H9 (cell line): ENCODE measurements around the gene TIAM1. TPM values are rescaled to one million over a fixed set of nuclear protein-coding genes. Genes with fewer than 3 reads are reported as not detected.

ENCODE experiments used
- DNase-seq: peaks from one replicate; pipeline ENCODE4 v3.0.0-alpha.2; 2017
- H2AFZ ChIP-seq: one replicate; pipeline ENCODE4 v1.6.1; 2013; ENCODE audit warnings: mild to moderate bottlenecking, low read length, control low read depth, moderate library complexity
- H2AK5ac ChIP-seq: 2 replicates; pipeline ENCODE4 v1.6.1; 2013; ENCODE audit warnings: low read length, control low read depth, mixed read lengths; ENCODE audit not compliant: insufficient read length
- H2BK120ac ChIP-seq: one replicate; pipeline ENCODE4 v1.6.1; 2013; ENCODE audit warnings: low read depth, mild to moderate bottlenecking, low read length, control low read depth, inconsistent platforms; ENCODE audit not compliant: poor library complexity, severe bottlenecking
- H2BK12ac ChIP-seq: 2 replicates; pipeline ENCODE4 v1.6.1; 2013; ENCODE audit warnings: low read length, control low read depth, mixed read lengths, low read depth; ENCODE audit not compliant: insufficient read length
- H2BK15ac ChIP-seq: 2 replicates; pipeline ENCODE4 v1.6.1; 2013; ENCODE audit warnings: low read depth, low read length, control low read depth
- H2BK20ac ChIP-seq: one replicate; pipeline ENCODE4 v1.6.1; 2013; ENCODE audit warnings: low read depth, mild to moderate bottlenecking, low read length, control low read depth, inconsistent platforms; ENCODE audit not compliant: poor library complexity, severe bottlenecking
- H2BK5ac ChIP-seq: 2 replicates; pipeline ENCODE4 v1.6.1; 2013; ENCODE audit warnings: low read length, control low read depth, mixed read lengths; ENCODE audit not compliant: insufficient read length
- H3K14ac ChIP-seq: 2 replicates; pipeline ENCODE4 v1.6.1; 2013; ENCODE audit warnings: low read length, control low read depth; ENCODE audit not compliant: insufficient read depth
- H3K18ac ChIP-seq: 2 replicates; pipeline ENCODE4 v1.6.1; 2013; ENCODE audit warnings: low read depth, mild to moderate bottlenecking, mixed read lengths, low read length, control low read depth; ENCODE audit not compliant: insufficient read length
- H3K23ac ChIP-seq: 2 replicates; pipeline ENCODE4 v1.6.1; 2013; ENCODE audit warnings: low read length, control low read depth, mixed read lengths, low read depth; ENCODE audit not compliant: insufficient read length
- H3K23me2 ChIP-seq: 2 replicates; pipeline ENCODE4 v1.6.1; 2013; ENCODE audit warnings: low read depth, mild to moderate bottlenecking, mixed read lengths, low read length, control low read depth; ENCODE audit not compliant: insufficient read length, poor library complexity, severe bottlenecking
- H3K27ac ChIP-seq: 2 replicates; pipeline ENCODE4 v1.5.1; 2013; ENCODE audit warnings: low read length, control low read depth, mixed read lengths, low read depth; ENCODE audit not compliant: insufficient read length
- H3K27me3 ChIP-seq: 2 replicates; pipeline ENCODE4 v1.6.1; 2013; ENCODE audit warnings: low read length, control low read depth, inconsistent platforms; ENCODE audit not compliant: insufficient read depth
- H3K4ac ChIP-seq: 2 replicates; pipeline ENCODE4 v1.6.1; 2013; ENCODE audit warnings: low read depth, mild to moderate bottlenecking, control low read depth, inconsistent platforms, low read length, moderate library complexity
- H3K4me1 ChIP-seq: 2 replicates; pipeline ENCODE4 v1.6.1; 2013; ENCODE audit warnings: low read length, control low read depth, inconsistent platforms; ENCODE audit not compliant: insufficient read depth
- H3K4me2 ChIP-seq: 2 replicates; pipeline ENCODE4 v1.6.1; 2013; ENCODE audit warnings: low read length, control low read depth, mixed read lengths; ENCODE audit not compliant: insufficient read length, insufficient read depth
- H3K56ac ChIP-seq: 2 replicates; pipeline ENCODE4 v1.6.1; 2013; ENCODE audit warnings: low read depth, mild to moderate bottlenecking, mixed read lengths, low read length, control low read depth; ENCODE audit not compliant: insufficient read length
- H3K79me1 ChIP-seq: 2 replicates; pipeline ENCODE4 v1.6.1; 2013; ENCODE audit warnings: low read depth, mild to moderate bottlenecking, moderate library complexity, low read length, control low read depth, inconsistent platforms; ENCODE audit not compliant: insufficient read depth, poor library complexity, severe bottlenecking
- H3K79me2 ChIP-seq: 2 replicates; pipeline ENCODE4 v1.6.1; 2013; ENCODE audit warnings: low read length, control low read depth, inconsistent platforms; ENCODE audit not compliant: insufficient read depth
- H3K9ac ChIP-seq: 2 replicates; pipeline ENCODE4 v1.6.1; 2013; ENCODE audit warnings: low read length, control low read depth, mixed read lengths; ENCODE audit not compliant: insufficient read length; ENCODE audit errors: extremely low read depth
- H3K9me3 ChIP-seq: one replicate; pipeline ENCODE4 v1.6.1; 2013; ENCODE audit warnings: low read depth, low read length, inconsistent platforms; ENCODE audit not compliant: control insufficient read depth
- H3T11ph ChIP-seq: one replicate; pipeline ENCODE4 v1.6.1; 2013; ENCODE audit warnings: mild to moderate bottlenecking, low read length, control low read depth, inconsistent platforms
- H4K20me1 ChIP-seq: one replicate; pipeline ENCODE4 v1.6.1; 2013; ENCODE audit not compliant: control insufficient read depth, insufficient read length, insufficient read depth
- H4K5ac ChIP-seq: 2 replicates; pipeline ENCODE4 v1.6.1; 2013; ENCODE audit warnings: low read depth, mild to moderate bottlenecking, mixed read lengths, low read length, control low read depth; ENCODE audit not compliant: insufficient read length
- H4K8ac ChIP-seq: replicated peaks from 2 replicates; pipeline ENCODE4 v1.6.1; 2013; ENCODE audit warnings: low read length, control low read depth, mixed read lengths, low read depth; ENCODE audit not compliant: insufficient read length
- H4K91ac ChIP-seq: 2 replicates; pipeline ENCODE4 v1.6.1; 2013; ENCODE audit warnings: low read depth, mild to moderate bottlenecking, moderate library complexity, mixed read lengths, low read length, control low read depth; ENCODE audit not compliant: insufficient read length
- H3K27ac Mint-ChIP-seq, 3 experiments: 2 replicates in 2 of 3; 3 replicates in 1 of 3; pipeline ENCODE4 v1.8.0; 2020 to 2021; ENCODE audit warnings: mixed read lengths in 3 of 3, mild to moderate bottlenecking in 1 of 3, moderate library complexity in 1 of 3
- H3K27me3 Mint-ChIP-seq: 2 replicates; pipeline ENCODE4 v1.8.0; 2021; ENCODE audit warnings: low read depth, mild to moderate bottlenecking, moderate library complexity, mixed read lengths
- H3K36me3 Mint-ChIP-seq, 3 experiments: 2 replicates in 2 of 3; 3 replicates in 1 of 3; pipeline ENCODE4 v1.8.0; 2020 to 2021; ENCODE audit warnings: low read depth in 3 of 3, mixed read lengths in 3 of 3; ENCODE audit not compliant: insufficient read depth in 1 of 3
- H3K4me1 Mint-ChIP-seq, 2 experiments: 2 replicates each; pipeline ENCODE4 v1.8.0; 2020; ENCODE audit warnings: mixed read lengths in 2 of 2
- H3K4me3 Mint-ChIP-seq, 2 experiments: 2 replicates in 1 of 2; 3 replicates in 1 of 2; pipeline ENCODE4 v1.8.0; 2020 to 2021; ENCODE audit warnings: mild to moderate bottlenecking in 2 of 2, mixed read lengths in 2 of 2, moderate library complexity in 1 of 2
- H3K9me3 Mint-ChIP-seq, 2 experiments: 2 replicates in 1 of 2; 3 replicates in 1 of 2; pipeline ENCODE4 v1.8.0; 2020; ENCODE audit warnings: mild to moderate bottlenecking in 2 of 2, mixed read lengths in 2 of 2, moderate library complexity in 1 of 2
- WGBS: extraction: QIAGEN DNeasy Blood & Tissue Kit; methylation state at CpG from one replicate; pipeline ENCODE4 v1.1.7; 2013; ENCODE audit warnings: missing lambda C conversion rate, low lambda C conversion rate, mixed read lengths; ENCODE audit not compliant: insufficient read length; ENCODE audit errors: extremely low coverage; 5-methylcytosine and 5-hydroxymethylcytosine counted together
- total RNA-seq: library from RNA; stranded (reverse); gene quantifications from 2 replicates; pipeline ENCODE4 v1.2.1, GENCODE V29; 2021
- TF ChIP-seq, protein P1 (sequence below): fragments of 200-600 bp; sonication (generic); conservative IDR thresholded peaks from 3 replicates; pipeline ENCODE4 v1.8.0; 2021; ENCODE audit warnings: antibody characterized with exemption, mild to moderate bottlenecking

The TIAM1 gene
- total RNA-seq, 1 experiment from 2014 or later: 23.1 TPM

DNA sequence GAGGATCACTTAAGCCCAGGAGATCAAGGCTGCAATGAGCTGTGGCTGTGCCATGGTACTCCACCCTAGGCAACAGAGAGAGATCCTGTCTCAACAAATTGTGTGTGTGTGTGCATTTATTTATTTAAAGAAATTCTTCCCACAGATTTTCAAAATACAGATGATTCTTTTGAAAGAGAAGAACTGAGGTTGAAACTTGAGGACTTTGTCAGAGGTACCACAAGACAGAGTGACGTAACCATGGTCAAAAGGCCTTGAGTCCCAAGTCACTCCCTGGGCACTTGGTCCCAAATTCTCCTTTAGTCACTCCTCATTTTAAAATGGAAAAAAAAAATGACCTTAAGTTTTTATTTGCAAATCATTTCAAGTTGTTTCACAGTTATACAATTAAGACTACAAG is 57.4 kb downstream of the TIAM1 start:
- H3K56ac ChIP-seq: no peak overlapping the region
- no peak overlapping the region for H2BK20ac ChIP-seq
- H3K79me1 ChIP-seq: no peaks in the 10 kb centered on the region
- H3K4me2 ChIP-seq: no peak overlapping the region
- H2BK15ac ChIP-seq: no peak overlapping the region
- no CpG with 5 or more reads among the region's 1 CpG for WGBS
- no peak overlapping the region for H3K9ac ChIP-seq
- Mint-ChIP-seq H3K9me3 (peaks cover 3 to 15% of the 10 kb centered on the region in 2 experiments; a peak in 4 of 5 replicates), H3K36me3 (peaks cover 0 to 6% (median 4%) of the 10 kb centered on the region in 3 experiments; a peak in 4 of 7 replicates), H3K27me3 (no peaks in the 10 kb centered on the region), H3K4me1 (peaks cover 14 to 18% of the 10 kb centered on the region in 2 experiments), H3K4me3 (no peak overlapping the region), H3K27ac (peak overlapping the region in 1 of 3 experiments; percentile 41; a peak in 1 of 7 replicates)
- H4K8ac ChIP-seq: no peak overlapping the region
- H2BK5ac ChIP-seq: no peak overlapping the region
- no peaks in the 10 kb centered on the region for H4K20me1 ChIP-seq
- no peak overlapping the region for H3K14ac ChIP-seq
- H3K23ac ChIP-seq: no peak overlapping the region
- H3K4ac ChIP-seq: no peak overlapping the region
- H3K79me2 ChIP-seq: no peaks in the 10 kb centered on the region
- H3K4me1 ChIP-seq: peaks cover 3% of the 10 kb centered on the region
- H4K91ac ChIP-seq: no peak overlapping the region
- H2AK5ac ChIP-seq: no peak overlapping the region
- no peak overlapping the region for H3T11ph ChIP-seq
- H2BK12ac ChIP-seq: no peak overlapping the region
- H2BK120ac ChIP-seq: no peak overlapping the region
- no peaks in the 10 kb centered on the region for H3K27me3 ChIP-seq
- TF ChIP-seq, protein P1, sequence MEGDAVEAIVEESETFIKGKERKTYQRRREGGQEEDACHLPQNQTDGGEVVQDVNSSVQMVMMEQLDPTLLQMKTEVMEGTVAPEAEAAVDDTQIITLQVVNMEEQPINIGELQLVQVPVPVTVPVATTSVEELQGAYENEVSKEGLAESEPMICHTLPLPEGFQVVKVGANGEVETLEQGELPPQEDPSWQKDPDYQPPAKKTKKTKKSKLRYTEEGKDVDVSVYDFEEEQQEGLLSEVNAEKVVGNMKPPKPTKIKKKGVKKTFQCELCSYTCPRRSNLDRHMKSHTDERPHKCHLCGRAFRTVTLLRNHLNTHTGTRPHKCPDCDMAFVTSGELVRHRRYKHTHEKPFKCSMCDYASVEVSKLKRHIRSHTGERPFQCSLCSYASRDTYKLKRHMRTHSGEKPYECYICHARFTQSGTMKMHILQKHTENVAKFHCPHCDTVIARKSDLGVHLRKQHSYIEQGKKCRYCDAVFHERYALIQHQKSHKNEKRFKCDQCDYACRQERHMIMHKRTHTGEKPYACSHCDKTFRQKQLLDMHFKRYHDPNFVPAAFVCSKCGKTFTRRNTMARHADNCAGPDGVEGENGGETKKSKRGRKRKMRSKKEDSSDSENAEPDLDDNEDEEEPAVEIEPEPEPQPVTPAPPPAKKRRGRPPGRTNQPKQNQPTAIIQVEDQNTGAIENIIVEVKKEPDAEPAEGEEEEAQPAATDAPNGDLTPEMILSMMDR: no peak
- no peak overlapping the region for H3K27ac ChIP-seq
- H2AFZ ChIP-seq: no peak overlapping the region
- H3K9me3 ChIP-seq: no peaks in the 10 kb centered on the region
- no peak for DNase-seq
- H4K5ac ChIP-seq: no peak overlapping the region
- H3K18ac ChIP-seq: no peak overlapping the region
- H3K23me2 ChIP-seq: no peaks in the 10 kb centered on the region
